GF-D8 (cell line): Measurements from ENCODE around the gene C1orf35.
A peak's percentile ranks its signal among the peaks of the same experiment; 100 is the strongest.

ENCODE experiments used
- DNase-seq: peaks from one replicate; lab custom pipeline; 2025; lab: John Stamatoyannopoulos, UW

The C1orf35 gene

DNA sequence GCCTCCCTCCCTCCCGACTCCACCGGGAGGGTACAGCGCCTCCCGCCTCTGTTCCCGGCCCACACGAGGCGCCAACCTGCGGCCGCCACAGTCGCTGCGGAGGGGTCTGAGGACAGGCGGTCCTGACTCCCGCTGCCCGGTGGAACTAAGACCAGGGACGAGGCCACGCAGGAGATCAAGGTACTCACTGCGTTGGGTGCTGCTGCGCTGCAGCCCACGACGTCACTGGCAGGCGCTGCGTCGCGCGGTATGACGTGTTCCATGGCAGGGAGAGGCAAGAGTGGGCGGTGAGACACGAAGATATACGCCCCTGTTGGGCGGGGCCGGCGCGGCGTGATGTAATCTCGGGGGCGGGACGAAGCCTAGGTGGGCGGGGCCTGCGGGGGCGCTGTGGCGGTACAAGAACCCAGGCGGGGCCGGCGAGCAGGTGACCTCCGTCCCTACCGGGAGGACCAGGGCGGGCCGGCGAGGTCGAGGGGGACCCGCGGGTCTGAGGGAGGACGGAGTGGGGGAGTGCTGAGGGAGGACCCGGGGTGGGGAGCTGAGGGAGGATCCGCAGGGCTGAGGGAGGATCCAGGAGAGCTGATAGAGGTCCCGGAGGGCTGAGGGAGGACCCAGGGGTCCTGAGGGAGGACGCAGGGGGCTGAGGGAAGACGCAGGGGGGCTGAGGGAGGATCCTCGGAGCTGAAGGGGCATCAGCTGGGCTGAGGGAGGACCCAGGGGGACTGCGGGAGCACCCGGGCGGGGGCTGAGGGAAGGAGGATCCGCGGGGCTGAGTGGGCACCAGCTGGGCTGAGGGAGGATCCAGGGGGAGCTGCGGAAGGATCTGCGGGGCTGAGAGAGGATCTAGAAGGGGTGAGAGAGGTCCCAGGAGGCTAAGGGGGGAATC is 6.2 kb upstream of the C1orf35 start, which contains the start of gene MRPL55:
TSS of gene MRPL55 (minus strand) at position 227 of the 889 bp plus-strand sequence. CDS start 1,039 bp downstream, outside the sequence.
- peak; percentile 79 for DNase-seq

DNA sequence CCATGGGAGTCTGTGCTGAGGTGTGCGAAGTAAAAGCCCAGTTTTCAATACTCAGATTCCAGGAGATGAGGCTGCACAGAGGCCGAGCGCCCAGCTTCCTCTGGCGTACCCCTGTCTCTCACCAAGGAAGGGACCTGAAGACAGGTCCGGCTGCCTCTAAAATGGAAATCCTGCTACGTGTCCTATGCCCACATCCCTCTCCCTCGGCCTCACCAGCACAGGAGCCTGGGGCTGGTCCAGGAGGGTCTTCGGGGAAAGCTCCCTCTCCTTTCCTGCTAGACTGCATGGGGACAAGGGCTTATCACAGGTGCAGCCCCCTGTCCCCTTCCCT is 5.6 kb upstream of the C1orf35 start:
- DNase-seq, result no peak

DNA sequence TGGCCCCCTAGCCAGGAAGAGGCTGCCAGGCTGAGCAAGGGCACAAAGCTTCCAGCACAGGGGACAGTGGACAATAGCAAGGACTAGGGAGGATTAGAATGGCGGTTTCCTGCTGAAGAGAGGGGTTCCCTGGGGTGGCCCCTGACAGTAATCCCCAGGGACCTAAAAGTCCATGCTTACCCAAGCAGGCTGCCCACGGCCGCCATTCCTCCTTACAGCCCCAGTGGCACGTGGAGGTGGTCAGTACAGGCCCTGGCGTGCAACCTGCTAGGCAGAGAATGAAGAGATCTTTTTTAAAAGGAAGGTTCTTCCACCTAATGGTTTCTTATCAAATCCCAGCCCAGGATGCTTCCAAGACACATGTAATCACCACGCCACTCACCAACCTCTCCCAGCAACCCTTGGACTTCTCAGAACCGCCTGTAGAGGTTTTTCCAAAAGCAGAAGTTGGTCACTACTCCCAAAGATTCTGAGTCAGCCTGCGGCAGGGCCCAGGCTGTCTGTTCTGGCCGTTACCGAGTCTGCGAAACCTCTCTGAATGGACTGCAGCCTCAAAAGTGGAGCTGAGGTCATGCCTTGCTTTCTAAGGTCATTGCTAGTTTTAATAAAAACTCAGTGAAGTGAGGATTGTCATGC is 5.0 kb upstream of the C1orf35 start:
- no peak for DNase-seq

DNA sequence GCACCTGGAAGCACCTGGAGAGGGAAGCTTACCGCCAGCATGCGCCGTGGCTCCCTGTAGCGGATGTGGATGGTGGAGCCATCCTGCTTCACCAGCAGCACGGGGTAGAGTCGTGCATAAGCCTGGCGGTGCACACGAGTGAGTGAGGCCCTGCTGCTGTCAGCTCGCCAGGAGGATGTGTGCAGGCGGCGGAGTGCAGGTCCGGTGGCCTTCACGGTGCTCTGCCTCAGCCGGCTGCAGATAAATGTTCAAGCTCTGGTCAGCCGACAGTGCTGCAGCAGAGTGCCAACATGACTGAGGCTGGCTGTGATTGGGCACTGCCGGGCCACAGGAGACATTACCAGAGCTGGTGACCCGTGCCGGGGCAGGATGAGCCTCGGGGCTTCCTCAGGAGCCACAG is 4.5 kb upstream of the C1orf35 start:
- no peak for DNase-seq

DNA sequence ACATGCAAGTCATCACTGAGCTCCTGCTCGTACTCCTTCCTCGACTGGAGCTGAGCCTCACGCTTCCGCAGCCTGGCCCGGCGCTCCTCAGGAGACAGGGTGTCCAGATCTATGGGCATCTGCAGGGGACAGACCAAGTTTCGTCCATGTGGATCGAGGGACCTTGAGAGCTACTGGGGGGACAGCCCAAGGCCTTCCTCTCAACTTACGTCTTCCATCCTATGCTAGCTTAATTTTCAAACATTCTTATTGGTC is 3.6 kb upstream of the C1orf35 start:
- DNase-seq, result no peak

DNA sequence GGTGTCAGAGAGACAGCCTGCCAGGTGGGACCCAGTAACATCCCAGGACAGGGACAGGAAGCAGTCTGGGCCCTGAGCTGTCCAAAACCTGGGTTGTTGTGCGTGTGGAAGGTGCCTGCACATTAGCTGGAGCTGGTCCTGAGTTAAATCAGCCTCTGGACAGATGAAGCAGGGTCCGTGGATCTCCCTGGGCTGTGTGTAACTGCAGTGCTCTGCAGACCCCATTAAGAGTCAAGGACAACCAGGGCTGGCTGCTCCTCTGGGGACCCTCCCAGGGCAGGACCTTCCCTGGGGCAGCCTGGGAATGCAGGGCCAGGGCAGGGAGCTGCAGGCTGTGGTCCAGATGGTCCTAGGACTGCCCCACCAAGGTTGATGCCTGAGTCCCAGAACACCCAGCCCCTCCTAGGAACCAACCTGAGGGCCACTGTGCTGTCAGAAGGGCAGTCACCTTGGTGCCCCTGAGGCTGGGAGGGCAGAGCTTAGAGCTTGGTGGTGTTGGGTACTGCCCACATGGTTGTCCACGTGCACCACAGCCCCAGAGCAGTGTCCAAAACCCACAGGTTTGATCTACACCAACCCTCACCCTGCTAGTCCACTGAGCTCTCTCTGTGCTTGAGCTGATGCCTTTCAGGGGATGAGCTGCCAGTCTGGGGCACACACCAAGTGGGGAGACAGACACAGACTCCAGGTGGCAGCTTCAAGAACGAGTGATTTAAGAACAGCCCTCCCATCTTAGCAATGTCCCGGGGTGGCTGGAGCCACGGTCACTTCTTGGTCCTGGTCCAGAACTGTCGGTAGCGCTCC is 3.1 kb upstream of the C1orf35 start:
- DNase-seq, result no peak

DNA sequence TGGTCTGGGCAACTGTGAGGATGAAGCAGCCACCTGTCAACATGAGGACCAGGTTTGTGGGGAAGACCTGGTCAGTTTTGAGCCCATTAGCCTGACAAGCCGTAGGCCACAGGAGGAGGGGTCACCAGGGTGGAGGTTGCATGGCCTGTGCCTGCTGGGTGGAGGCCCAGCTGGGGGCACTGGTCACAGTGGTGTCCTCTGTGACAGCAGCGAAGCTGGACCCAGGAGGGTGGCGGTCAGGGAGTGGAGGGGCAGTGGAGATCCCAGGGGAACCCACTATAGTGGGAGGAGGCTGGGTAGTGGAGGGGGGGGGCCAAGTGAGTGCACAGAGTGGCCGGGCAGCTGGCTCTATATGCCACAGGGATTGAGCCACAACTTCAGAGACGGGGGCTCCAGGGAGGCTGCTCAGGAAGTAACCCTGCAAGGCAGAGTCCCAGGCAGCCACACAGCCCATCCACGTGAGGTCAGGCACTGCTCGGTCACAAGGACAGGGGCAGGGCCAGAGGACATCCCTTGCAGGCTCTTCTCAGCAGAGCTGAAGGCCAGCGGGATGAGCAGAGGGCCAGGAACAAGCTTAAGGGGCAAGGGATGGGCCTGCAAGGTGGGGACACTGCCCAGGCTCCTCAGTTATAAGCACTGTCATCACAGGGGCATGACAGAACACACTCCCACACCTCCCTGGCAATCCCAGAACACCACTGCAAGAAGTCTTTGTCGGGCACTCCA is 2.3 kb upstream of the C1orf35 start:
- no peak for DNase-seq

DNA sequence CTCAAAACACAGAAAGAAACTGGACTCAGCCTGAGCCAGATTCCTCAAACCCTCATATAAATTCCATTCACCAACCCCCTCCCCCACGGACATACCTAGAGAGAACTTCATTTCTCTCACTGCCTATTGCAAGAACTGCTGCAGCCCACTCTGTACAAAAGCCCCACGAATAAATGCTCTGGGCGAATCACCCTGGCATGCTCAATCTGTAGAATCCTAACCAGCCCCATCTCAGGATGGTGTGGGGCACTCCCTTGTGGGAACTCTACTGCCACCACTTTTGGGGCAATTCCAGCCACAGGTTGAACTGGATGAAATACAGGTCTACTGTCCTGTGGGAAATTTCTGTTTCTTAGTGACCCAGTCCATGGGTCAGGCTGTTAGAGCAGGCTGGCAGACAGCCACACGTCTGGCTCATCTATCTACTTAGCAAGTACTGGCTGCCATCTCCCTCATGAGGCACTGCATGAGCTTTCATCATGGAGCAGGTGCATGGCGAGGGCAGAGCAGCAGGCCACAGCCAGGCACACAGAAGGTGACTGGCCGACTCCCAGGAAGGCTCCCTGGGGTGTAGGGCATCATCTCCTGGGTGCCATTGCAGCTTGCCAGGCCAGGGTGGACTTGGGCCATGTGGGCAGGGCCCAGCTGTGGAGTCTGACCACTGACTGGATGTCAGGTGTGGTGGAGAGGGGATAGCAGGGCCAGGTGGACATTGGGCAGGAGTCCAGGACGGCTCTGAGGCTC is 1.6 kb upstream of the C1orf35 start:
- no peak for DNase-seq

DNA sequence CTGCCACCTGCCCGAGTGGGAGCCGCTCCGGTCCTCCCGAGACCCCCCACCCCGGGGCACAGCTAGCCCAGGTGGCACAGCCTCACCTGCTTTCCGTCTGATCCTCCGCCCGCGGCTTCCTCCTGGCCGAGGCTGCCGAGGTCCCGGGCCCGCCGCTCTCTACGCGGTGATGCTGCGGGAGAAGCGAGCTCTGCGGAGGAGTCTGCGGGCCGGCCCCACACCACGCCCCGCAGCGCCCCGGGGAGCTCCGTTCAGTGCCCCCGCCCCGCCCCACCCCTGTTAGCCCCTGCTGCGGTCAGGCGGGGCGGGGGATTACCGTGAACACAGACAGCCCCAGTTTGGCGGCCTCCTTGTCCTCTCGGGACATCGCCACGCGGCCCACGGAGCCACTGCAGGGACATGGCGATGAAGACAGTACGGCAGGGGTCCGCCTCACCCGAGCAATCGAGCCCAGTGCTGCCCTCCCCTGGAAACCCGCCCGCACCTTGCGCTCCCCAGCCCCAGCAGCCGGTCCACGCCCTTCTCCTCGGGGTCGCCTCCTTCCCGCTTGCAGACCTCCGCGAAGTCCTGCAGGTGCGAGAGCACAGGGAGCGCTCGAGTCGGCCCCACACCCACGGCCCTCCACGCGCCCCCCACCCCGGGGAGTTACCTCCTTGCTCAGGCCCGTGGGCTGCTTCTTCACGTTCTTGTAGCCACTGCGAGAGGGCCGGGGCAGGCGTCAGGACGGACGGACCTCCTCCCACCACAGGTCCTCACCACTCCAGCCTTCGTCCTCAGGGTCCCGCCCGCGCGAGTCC is 933 bp downstream of the C1orf35 start:
- no peak for DNase-seq

DNA sequence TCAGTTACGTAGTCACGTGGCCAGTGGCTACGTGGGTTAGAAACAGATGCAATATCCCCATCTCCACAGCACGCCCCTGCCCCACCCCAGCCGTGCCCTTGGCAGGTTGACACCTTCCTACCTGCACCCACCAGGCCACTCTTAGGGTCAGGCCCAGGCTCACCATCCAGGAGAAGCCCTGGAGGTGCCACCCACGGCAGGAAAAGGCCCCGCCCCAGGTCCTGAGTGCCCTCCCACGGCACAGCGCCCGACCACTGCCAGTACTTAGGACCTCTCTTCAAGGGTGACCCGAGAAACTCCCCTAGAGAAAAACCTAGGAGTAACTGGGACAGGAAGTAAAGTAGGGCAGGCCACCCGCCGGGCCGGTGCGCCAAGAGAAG is 1.5 kb downstream of the C1orf35 start:
- DNase-seq, result no peak

DNA sequence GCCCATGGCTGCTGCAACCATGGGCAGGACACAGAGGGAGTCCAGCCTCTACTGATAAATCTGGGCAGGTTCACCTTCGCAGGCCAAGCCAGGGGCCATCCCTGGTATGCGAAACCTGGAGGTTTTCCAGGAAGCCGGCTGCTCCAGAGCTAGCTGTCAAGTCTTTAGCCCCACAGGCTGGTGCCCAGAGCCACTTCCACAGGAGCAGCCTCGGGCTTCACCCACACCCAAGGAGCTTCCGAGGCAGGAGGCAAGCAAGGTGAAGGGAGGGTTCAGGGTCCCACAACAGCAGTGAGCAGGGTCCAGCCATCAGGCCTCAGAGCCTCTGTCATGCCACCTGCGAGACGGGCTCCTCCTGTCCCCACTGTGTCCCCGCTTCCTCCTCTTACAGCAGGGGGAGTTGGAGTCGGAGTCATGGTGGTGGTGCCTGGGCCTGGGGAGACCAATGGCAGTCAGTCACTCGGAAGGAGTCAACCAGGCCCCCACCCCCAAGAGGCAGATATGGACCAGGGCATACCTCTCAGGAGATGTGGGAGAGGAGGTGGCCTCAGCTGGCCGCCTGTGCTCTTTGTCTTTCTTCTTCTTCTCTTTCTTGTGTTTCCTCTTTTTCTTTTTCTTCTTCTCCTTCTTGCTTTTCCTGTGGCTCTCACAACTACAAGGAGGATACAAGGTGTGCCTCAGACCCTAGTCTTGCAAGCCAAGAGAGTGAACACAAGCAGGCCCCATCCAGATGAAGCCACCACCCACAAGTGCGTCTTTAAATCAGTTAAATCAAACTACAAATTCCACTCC is 2.1 kb downstream of the C1orf35 start:
- no peak for DNase-seq

DNA sequence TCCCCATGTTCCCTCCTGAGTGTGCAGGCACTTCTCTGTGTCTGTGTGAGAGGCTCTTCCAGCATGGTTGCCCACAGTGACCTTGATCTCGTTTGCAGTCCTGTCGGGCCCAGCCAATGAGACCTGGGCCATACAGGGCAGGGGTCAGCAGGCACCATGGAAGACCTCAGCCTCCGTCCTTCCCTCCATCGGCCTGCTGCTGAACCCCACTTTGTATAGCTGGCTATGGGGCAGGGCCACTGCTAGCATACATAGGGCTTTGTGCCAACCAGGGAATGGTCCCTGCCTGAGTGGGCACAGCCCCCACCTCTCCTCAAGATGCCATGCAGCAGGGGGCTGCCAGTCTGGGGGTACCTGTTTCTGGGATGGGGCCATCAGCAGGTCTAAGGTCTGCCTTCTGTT is 3.8 kb downstream of the C1orf35 start:
- DNase-seq, result no peak

DNA sequence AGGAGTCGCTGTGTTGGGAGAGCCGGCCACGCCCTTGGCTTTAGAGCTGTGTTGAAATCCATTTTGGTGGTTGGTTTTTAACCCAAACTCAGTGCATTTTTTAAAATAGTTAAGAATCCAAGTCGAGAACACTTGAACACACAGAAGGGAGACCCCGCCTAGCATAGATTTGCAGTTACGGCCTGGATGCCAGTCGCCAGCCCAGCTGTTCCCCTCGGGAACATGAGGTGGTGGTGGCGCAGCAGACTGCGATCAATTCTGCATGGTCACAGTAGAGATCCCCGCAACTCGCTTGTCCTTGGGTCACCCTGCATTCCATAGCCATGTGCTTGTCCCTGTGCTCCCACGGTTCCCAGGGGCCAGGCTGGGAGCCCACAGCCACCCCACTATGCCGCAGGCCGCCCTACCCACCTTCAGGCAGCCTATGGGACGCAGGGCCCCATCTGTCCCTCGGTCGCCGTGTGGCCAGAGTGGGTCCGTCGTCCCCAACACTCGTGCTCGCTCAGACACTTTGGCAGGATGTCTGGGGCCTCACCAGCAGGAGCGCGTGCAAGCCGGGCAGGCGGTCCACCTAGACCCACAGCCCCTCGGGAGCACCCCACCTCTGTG is 4.7 kb downstream of the C1orf35 start:
- no peak for DNase-seq

DNA sequence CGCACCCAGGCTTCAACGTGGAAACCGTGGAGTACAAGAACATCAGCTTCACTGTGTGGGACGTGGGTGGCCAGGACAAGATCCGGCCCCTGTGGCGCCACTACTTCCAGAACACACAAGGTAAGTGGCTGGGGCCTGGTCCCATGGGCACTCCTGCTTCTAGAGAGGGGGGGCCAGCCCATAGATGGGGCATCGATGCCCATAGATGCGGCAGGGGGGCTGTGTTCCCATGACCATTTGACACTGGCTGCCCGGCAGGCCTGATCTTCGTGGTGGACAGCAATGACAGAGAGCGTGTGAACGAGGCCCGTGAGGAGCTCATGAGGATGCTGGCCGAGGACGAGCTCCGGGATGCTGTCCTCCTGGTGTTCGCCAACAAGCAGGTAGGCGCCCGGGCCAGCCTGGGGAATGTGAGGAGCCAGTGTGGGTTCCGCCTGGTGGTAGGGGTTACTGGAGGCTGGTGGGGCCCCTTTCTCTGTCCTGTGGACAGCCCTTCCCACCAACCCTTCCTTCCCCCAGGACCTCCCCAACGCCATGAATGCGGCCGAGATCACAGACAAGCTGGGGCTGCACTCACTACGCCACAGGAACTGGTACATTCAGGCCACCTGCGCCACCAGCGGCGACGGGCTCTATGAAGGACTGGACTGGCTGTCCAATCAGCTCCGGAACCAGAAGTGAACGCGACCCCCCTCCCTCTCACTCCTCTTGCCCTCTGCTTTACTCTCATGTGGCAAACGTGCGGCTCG is 5.6 kb downstream of the C1orf35 start:
- DNase-seq, result no peak

DNA sequence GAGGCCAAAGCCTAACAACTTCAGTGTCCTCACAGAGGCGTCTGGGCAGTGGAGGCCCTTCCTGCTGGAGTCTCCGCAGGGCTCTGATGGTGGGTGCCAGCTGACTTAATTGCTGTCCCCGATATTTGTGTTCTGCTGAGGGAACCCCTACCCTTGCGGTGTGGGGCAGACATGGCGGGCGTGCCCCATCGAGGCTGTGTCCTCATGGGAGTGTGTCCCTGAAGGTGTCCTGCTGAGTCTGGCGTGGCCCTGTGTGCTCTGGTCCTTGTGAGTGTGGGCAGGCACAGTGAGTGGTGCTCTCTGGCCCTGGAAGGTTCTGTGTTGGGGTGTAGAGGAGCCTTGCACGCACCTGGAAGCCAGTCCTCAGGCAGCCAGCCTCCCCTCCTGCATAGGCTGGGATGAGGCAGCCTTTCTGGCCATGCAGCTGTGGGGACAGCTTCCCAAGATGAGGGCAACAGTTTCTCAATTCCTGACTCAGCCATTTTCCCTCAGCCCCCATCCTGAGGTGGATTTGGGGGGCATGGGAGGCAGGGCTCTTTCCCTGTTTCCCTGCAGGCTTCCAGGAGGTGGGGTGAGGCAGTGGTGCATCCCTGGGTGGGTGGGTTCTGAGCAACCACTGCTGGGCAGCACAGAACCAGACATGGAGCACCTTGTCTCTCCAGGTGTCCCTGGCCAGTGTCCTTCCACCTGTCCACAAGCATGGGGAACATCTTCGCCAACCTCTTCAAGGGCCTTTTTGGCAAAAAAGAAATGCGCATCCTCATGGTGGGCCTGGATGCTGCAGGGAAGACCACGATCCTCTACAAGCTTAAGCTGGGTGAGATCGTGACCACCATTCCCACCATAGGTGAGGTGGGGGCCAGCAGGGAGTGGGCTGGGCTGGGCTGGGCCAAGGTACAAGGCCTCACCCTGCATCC is 6.5 kb downstream of the C1orf35 start:
- no peak for DNase-seq

DNA sequence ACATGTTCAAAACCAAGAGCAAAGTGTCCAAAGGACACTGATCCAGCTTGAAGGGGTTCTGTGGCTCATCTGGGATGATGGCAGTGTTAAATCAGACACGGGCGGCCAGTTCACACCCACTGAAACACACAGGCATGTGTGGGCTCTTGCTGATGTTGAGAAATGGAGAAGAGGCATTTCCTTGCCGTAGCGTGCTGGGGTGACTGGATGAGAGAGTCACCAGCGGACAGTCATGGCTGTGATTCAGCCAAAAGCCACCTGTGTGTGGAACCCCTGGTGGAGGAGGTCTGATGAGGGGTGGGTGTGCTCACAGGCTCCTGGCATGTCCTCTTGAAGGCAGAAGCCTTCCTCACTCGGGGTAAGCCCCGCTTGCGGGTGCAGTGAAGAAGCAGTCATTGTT is 7.2 kb downstream of the C1orf35 start:
- DNase-seq, result no peak

DNA sequence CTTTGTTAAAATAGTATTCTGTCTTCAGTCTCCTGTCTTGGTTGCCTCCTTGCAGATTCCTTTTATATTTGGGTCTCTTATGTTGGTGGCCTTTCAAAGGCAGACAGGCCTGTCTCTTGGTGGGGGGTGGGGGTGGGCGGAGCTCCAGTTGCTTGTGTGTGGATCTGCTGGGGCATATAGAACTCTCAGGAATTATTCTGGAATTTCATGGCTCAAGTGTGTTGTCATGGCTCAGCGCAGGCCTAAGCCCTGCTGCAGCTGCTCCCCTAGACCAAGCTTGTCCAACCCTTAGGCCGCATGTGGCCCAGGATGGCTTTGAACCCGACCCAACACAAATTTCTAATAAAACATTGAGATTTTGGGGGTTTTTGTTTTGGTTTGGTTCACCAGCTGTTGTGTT is 8.0 kb downstream of the C1orf35 start:
- no peak for DNase-seq
